Stimulated activated naive CD4-positive, alpha-beta T cell treated with Interleukin-2 at 50 U/mL for 16 hours (primary cell): ENCODE data around the gene ALG9.
"Not testable (repeated sequence)": the region's sequence is repeated elsewhere in the genome, so short reads cannot be mapped to it uniquely, and the experiment has no call there.

Source experiments
- DNase-seq: peaks from one replicate; lab custom pipeline; 2025; lab: John Stamatoyannopoulos, UW

The ALG9 gene

GRCh38 chr11:111870886-111871692, at the start of gene ALG9:
TSS of gene ALG9 (minus strand) at chr11:111871581. CDS start at chr11:111871482, 99 bp downstream.
- DNase-seq, result peak; percentile 89

GRCh38 chr11:111920908-111921307, 49.5 kb upstream of the ALG9 start:
- DNase-seq, result no peak

GRCh38 chr11:111918390-111919256, 47.2 kb upstream of the ALG9 start, which contains the start of gene C11orf52:
TSS of gene C11orf52 (plus strand) at chr11:111918913. CDS start at chr11:111918973, 60 bp downstream.
- DNase-seq, result no peak

- no peak for DNase-seq
These were observed 46.4 kb upstream of the ALG9 start for GRCh38 chr11:111917788-111918187.

GRCh38 chr11:111917312-111917711, 45.9 kb upstream of the ALG9 start:
- no peak for DNase-seq

- no peak for DNase-seq
These were observed 45.4 kb upstream of the ALG9 start for GRCh38 chr11:111916768-111917167.

GRCh38 chr11:111913997-111914396, 42.6 kb upstream of the ALG9 start:
- DNase-seq, result no peak

GRCh38 chr11:111913031-111913861, 41.9 kb upstream of the ALG9 start:
- no peak for DNase-seq

- no peak for DNase-seq
These were observed 41.2 kb upstream of the ALG9 start, which contains the start of gene HSPB2 for GRCh38 chr11:111912535-111912934. TSS of gene HSPB2 (plus strand) at chr11:111912734. CDS start at chr11:111912830, 96 bp downstream.

GRCh38 chr11:111911563-111912401, 40.4 kb upstream of the ALG9 start, which contains the start of gene CRYAB:
TSS of gene CRYAB (minus strand) at chr11:111911770. CDS start at chr11:111911724, 46 bp downstream.
- no peak for DNase-seq

- DNase-seq, result no peak
These were observed 39.5 kb upstream of the ALG9 start for GRCh38 chr11:111910676-111911562.

GRCh38 chr11:111909378-111909777, 38.0 kb upstream of the ALG9 start:
- no peak for DNase-seq

- no peak for DNase-seq
These were observed 37.4 kb upstream of the ALG9 start for GRCh38 chr11:111908639-111909305.

GRCh38 chr11:111906680-111907079, 35.3 kb upstream of the ALG9 start:
- DNase-seq, result no peak

GRCh38 chr11:111905411-111905810, 34.0 kb upstream of the ALG9 start:
- DNase-seq, result no peak

GRCh38 chr11:111886844-111887243, 15.5 kb upstream of the ALG9 start:
- no peak for DNase-seq

GRCh38 chr11:111886032-111886431, 14.7 kb upstream of the ALG9 start:
- DNase-seq, result no peak

GRCh38 chr11:111885053-111885452, 13.7 kb upstream of the ALG9 start:
- DNase-seq, result not testable (repeated sequence)

GRCh38 chr11:111882202-111882601, 10.8 kb upstream of the ALG9 start:
- no peak for DNase-seq
